Left renal pelvis (tissue), 4 donors: ENCODE measurements around the gene BCO2. TPM values are rescaled to one million over a fixed set of nuclear protein-coding genes. Genes with fewer than 3 reads are reported as not detected.
A peak's percentile ranks its signal among the peaks of the same experiment; 100 is the strongest.

ENCODE experiments used
- DNase-seq, 4 donors: peaks; one replicate each; pipeline ENCODE4 v3.0.0-alpha.2; 2013; ENCODE audit warnings: low read depth in 4 of 4, low spot score in 3 of 4
- polyA plus RNA-seq, 4 donors: library from polyadenylated mRNA; unstranded; fragments of 120-200 nt; gene quantifications; one replicate each; pipeline ENCODE4 v1.2.1, GENCODE V29; 2013; ENCODE audit not compliant: insufficient read length in 4 of 4

BCO2 gene
- polyA plus RNA-seq, 4 donors: 2.9 to 7.6 (median 4.8) TPM

- no peak for DNase-seq
These were observed 38.4 kb downstream of the BCO2 start for GRCh38 chr11:112213753-112214152.

GRCh38 chr11:112215621-112216020 lies 40.3 kb downstream of the BCO2 start:
- no peak for DNase-seq

- no peak for DNase-seq
These were observed 41.3 kb downstream of the BCO2 start for GRCh38 chr11:112216561-112217105.

DNA sequence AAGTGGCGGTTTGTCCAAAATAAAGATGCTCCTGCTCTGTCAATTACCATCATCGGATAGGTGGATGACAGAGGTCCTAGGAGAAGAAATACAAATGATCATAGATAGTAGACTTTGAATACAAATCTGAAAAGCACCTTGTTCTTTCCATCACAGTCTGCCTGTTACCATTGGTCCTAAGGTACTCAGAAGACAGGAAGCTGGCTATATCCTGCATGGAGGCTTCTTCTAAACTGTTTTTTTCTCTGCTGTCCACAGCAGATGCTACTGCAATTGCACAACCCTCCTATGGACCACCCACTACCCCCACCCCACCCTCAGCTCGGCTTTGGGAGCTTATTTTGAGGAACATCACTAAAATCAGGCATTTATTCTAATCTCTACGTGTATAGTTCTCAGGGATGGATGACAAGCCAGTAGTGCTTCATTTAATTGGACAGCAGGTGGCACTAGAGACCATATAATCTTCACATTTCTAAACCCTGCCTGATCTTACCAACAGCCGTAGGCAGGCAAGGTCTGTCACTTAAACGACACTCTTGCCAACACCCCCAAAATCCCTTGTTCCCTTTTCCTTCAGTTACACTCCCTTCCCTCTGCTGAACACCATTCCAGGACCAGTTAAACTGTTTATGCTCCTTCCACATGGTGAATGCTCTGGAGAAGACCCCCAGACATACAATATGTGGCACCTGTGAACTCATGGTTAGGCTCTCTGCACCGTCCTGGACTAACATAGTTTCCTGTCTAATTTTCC lies 44.3 kb downstream of the BCO2 start:
- DNase-seq: peak; percentile 41 to 66 (median 58)

DNA sequence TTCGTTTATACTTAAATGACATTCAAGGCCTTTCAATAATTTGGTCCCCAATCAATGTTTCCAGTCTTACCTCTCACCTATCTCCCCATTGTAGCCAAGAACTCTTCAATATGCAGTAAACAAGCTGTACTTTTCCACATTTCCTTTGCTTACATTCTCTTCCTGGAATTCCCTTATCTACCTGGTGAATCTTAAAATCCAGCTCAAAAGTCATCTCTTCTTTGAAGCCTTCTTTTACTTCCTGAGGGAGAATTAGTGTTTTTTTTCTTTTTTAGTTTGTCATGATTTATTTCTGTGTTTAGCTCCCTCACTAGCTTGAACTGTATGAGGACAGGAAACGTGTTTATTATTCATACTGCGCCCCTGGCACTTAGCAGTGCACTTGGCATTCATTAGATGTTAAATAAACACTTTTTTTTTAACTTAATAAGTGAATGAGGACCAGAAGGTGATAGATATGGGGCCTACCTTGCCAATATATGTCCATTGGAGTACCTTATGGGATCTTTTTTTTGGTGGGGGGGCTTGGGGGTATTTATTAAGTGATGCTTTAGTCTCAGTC lies 46.0 kb downstream of the BCO2 start:
- no peak for DNase-seq

GRCh38 chr11:112222303-112222702 lies 47.0 kb downstream of the BCO2 start:
- no peak for DNase-seq

GRCh38 chr11:112223121-112223520 lies 47.8 kb downstream of the BCO2 start:
- DNase-seq: no peak

DNA sequence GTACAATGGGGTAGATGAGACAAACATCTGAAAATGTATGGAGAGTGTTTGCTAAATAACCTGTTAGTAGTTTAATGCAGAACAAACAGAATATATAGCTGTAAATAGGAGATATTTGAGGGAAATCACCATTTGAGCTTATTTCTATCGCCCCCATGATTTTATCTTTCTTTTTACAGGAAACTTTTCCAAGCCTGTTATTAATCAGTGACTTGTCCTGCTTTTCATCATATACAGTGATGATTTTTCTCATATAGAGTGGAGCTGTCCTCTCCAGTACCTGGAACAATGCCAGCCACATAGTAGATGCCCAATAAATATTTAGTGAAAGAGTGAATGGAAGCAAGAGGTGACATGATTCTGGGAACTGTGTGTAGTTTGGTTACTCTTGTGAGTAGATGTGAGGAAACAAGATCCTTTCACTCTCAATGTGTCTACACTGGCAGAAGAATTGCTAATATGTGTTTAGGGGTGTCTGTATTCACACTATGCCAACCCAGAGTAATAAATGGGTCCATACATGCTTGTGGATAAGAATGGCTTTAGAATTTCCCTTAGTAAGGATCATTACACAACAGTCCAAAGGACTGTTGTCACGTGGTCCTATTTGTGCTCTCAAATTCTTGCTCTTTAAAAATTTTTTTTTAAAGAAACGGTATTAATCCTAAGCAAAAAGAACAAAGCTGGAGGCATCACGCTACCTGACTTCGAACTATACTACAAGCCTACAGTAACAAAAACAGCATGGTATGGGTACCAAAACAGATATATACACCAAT lies 48.6 kb downstream of the BCO2 start:
- DNase-seq: no peak

GRCh38 chr11:112225753-112226061 lies 50.4 kb downstream of the BCO2 start:
- no peak for DNase-seq

DNA sequence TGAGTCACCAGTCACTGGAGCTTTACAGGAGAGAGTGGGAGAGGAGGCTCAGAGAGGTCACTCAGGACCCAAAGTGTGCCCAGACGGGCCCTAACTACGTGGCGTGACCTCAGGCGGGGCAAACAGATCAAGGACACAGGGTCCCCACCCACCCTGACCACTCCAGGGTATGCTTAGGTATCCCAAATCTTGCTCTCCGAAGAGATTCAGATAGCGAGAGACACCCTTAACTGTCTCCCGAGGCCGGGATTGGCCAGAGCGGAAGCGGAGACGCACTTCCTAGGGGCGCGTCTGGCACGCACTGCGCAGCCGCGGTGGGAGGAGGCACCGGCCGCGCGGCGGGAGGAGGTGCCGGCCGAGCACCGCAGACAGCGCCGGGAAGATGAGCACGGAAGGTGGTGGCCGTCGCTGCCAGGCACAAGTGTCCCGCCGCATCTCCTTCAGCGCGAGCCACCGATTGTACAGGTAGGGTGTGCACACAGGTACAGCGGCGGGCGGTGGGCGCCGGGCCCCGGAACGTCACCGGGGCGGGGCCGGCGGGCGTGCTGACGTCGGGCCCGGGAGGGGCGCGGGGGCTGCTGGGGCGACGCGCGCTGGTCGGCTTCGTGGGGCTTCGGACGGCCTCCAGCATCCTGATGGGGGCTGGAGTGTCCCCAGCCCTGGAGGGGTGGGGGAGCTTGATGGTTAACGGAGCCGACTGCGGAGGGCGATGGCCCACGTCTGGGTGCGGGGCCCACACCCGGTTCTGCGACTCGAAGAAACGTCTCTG lies 50.9 kb downstream of the BCO2 start, which contains the start of gene PTS:
TSS of gene PTS (plus strand) at position 367 of the 769 bp plus-strand sequence. CDS start at position 383, 16 bp downstream.
- DNase-seq: peak; percentile 71 to 82 (median 76)

- DNase-seq: peak in 2 of 4 donors; percentile 8 to 40
These were observed 51.6 kb downstream of the BCO2 start for GRCh38 chr11:112226831-112227401.

- DNase-seq: no peak
These were observed 52.2 kb downstream of the BCO2 start for GRCh38 chr11:112227471-112227870.

DNA sequence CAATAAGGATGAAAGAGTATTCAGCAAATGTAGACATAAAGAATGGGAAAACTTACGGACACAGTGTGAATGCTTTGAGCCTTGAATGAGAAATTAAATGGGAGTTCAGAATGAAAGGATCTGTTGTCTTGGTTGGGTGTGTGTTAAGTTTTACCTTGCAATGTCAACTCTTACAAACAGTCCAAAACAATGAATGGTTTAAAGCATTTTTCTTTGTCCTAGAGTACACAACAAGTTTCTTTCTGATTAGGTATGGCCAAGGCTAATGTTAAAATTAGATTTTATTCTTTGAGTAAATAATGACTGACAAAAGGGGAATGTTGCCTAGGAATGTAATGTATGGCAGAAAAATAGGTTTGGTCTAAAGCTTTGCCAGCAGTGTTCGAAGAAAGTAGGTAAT lies 53.4 kb downstream of the BCO2 start:
- DNase-seq: no peak

DNA sequence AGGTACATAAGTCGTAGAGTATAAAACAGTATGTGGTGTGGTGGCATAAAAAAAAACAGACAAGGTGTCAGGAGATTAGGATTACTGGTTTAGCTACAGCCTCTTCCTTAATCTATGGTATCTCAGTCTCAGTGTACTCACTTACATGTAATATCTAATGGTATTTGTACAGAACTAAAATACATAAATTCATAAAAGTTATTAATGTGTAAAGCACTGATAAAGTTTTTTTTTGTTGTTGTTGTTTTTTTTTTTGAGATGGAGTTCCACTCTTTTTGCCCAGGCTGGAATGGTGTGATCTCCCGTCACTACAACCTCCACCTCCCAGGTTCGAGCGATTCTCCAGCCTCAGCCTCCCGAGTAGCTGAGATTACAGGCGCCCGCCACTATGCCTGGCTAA lies 53.8 kb downstream of the BCO2 start:
- no peak for DNase-seq

DNA sequence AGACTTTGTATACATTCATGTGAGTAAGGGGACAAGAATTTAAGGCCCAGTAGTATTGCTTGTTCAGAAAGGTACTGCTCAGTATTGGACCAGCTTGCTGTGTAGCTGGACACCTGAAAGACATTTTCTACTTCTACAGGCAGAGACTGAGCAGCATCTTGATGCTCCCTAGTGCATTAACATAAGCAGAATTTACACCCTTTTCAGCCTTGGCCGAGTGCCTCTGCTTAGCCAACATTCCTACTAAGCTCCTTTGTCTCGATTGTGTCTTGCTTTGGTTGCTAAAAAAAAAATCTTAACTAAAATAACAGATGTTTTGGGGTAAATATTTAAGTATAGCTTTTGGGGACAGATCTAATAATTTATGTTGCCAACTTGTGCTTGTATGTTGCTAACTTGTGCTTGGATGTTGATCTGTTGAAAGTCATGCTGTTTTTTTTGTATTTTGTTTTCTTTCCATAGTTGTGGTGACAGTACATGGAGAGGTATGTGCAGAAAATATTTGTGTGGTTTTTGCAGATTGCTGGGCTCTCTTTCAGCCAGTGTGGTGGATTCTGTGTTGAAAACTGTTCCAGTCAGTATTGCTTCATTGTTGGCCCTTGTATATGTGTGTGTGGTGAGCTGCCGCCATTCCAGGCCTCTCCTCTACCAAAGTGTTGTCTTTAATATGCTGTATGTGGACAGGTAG lies 54.6 kb downstream of the BCO2 start:
- no peak for DNase-seq

DNA sequence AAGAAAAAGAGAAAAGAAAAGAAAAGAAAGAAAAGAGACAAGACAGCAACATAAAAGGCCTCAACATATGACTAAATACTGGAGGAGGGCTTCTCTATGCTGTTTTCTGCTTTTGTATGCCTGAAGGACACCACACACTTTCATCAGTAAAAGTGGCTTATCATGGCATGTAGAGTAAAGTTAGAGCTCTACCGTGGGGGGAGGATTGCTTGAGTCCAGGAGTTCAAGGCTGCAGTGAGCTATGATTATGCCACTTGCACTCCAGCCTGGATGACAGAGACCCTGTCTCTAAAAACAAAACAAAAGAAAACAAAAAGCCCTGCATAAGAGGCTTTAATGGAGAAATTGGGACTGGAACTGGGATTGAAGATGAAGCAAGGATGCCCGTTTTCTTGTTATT lies 56.6 kb downstream of the BCO2 start:
- no peak for DNase-seq

- no peak for DNase-seq
These were observed 60.6 kb downstream of the BCO2 start for GRCh38 chr11:112235750-112236390.

GRCh38 chr11:112237451-112237850 lies 62.1 kb downstream of the BCO2 start:
- no peak for DNase-seq

DNA sequence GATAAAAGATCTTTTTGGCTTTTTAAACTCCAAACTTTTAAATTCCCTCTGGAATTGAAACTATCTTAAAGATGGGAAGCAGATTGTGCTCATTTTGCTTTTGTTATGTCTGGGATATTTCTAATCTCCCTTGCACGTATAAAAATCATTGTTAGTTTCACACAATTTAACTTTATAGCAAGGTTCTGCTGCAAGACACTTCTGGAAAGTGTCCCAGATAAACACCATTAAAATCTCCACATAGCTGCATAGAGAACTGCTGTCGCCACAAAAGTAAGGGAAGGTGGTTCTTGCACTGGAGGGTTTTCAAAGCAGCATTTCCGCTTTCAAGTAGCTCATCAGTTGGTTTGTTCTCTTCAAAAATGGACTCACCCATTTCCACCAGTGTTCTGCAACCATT lies 62.7 kb downstream of the BCO2 start:
- peak in 1 of 4 donors; percentile 10 for DNase-seq
